NCI-H1930 (cell line): ENCODE data around the gene PALLD.

Experiments used
- DNase-seq, 2 experiments: peaks; one replicate each; lab custom pipeline; 2025; lab: John Stamatoyannopoulos, UW

Gene PALLD

GRCh38 chr4:168592676-168593075 lies 95.8 kb downstream of the PALLD start:
- no peak for DNase-seq

- no peak for DNase-seq
Observed at GRCh38 chr4:168593399-168593798, 96.5 kb downstream of the PALLD start.

GRCh38 chr4:168594121-168594520 lies 97.3 kb downstream of the PALLD start:
- DNase-seq = no peak

- DNase-seq = no peak
Observed at GRCh38 chr4:168598191-168598590, 101.3 kb downstream of the PALLD start.

GRCh38 chr4:168600796-168601583 lies 104.1 kb downstream of the PALLD start:
- no peak for DNase-seq

GRCh38 chr4:168601899-168602298 lies 105.0 kb downstream of the PALLD start:
- no peak for DNase-seq

GRCh38 chr4:168604496-168605373 lies 107.9 kb downstream of the PALLD start:
- DNase-seq = no peak

- no peak for DNase-seq
Observed at GRCh38 chr4:168605411-168605810, 108.6 kb downstream of the PALLD start.

- no peak for DNase-seq
Observed at GRCh38 chr4:168607215-168607614, 110.4 kb downstream of the PALLD start.

- DNase-seq = no peak
Observed at GRCh38 chr4:168608771-168609170, 111.9 kb downstream of the PALLD start.

GRCh38 chr4:168609369-168609768 lies 112.5 kb downstream of the PALLD start:
- no peak for DNase-seq

GRCh38 chr4:168610911-168611530 lies 114.2 kb downstream of the PALLD start:
- no peak for DNase-seq

- DNase-seq = no peak
Observed at GRCh38 chr4:168612450-168613135, 115.7 kb downstream of the PALLD start.

GRCh38 chr4:168613869-168614268 lies 117.0 kb downstream of the PALLD start:
- no peak for DNase-seq

- DNase-seq = no peak
Observed at GRCh38 chr4:168614281-168615057, 117.6 kb downstream of the PALLD start.

- DNase-seq = no peak
Observed at GRCh38 chr4:168615294-168616065, 118.6 kb downstream of the PALLD start.

- DNase-seq = no peak
Observed at GRCh38 chr4:168618577-168619265, 121.9 kb downstream of the PALLD start.

- no peak for DNase-seq
Observed at GRCh38 chr4:168619266-168619631, 122.4 kb downstream of the PALLD start.

- DNase-seq = no peak
Observed at GRCh38 chr4:168621806-168622589, 125.1 kb downstream of the PALLD start.
